Measurements from ENCODE around the gene CHRDL2. TPM values are rescaled to one million over a fixed set of nuclear protein-coding genes. Genes with fewer than 3 reads are reported as not detected.
"Not testable (repeated sequence)": the region's sequence is repeated elsewhere in the genome, so short reads cannot be mapped to it uniquely, and the experiment has no call there.

Gene CHRDL2
- total RNA-seq, 4 donors from 2014 or later = 1.5 to 13.6 (median 1.7) TPM; not detected in 1

DNA sequence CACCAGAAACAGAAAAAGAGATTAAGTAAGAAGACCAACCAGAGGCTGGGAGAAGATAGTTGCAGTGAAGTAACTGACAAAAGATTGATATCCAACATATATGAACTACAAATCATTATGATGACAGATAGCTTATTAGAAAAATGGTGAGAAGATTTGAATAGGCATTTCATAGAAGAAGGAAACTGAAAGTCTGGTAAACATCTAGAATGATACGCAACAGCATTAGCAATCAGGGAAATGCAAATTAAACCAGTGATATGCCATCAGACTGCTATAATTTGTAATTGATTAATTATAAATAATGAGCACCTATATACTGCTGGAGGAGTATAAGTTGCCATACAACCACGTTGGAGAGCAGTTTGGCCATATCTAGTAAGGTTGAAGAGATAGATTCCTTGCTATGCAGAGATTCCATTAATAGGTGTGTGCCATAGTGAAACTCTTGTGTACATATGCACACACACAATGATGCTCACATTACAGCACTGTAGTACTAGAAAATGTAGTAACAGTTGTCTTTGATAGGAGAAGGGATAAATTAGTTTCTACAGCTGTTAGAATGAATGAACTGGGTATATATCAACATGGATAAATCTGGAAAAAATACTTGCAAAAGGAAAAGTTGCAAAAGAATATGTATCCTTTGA is 38.0 kb upstream of the CHRDL2 start:
- TF ChIP-seq POLR2AphosphoS5 (IDR thresholded peaks at IDR 0.05) (no peak), EP300 (IDR thresholded peaks at IDR 0.05) (no peak), POLR2A (IDR thresholded peaks at IDR 0.05) (no peak)
- TF ChIP-seq, protein P1, sequence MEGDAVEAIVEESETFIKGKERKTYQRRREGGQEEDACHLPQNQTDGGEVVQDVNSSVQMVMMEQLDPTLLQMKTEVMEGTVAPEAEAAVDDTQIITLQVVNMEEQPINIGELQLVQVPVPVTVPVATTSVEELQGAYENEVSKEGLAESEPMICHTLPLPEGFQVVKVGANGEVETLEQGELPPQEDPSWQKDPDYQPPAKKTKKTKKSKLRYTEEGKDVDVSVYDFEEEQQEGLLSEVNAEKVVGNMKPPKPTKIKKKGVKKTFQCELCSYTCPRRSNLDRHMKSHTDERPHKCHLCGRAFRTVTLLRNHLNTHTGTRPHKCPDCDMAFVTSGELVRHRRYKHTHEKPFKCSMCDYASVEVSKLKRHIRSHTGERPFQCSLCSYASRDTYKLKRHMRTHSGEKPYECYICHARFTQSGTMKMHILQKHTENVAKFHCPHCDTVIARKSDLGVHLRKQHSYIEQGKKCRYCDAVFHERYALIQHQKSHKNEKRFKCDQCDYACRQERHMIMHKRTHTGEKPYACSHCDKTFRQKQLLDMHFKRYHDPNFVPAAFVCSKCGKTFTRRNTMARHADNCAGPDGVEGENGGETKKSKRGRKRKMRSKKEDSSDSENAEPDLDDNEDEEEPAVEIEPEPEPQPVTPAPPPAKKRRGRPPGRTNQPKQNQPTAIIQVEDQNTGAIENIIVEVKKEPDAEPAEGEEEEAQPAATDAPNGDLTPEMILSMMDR (IDR thresholded peaks at IDR 0.05) = no peak
- Histone ChIP-seq H3K36me3 (no peaks in the 10 kb centered on the region), H3K4me3 (no peak overlapping the region), H3K27ac (no peak overlapping the region), H3K27me3 (no peaks in the 10 kb centered on the region), H3K4me1 (peaks cover 0 to 21% (median 0%) of the 10 kb centered on the region in 3 donors), H3K9me3 (no peaks in the 10 kb centered on the region)
- WGBS, 2 donors (ENCODE audit: low coverage in 1 of 2) = 74 to 85% methylated on average over 2 of the region's 2 CpGs
- no peak for ATAC-seq

- WGBS, 2 donors (ENCODE audit: low coverage in 1 of 2) = 86 to 100% methylated on average over 5 to 9 of the region's 9 CpGs
- H3K9me3 ChIP-seq, H3K27me3 ChIP-seq, H3K36me3 ChIP-seq, H3K27ac ChIP-seq, ATAC-seq, H3K4me3 ChIP-seq: not testable (repeated sequence)
- peaks cover 0 to 14% (median 0%) of the 10 kb centered on the region in 3 donors for H3K4me1 ChIP-seq
Measured at GRCh38 chr11:74768172-74768651, 37.0 kb upstream of the CHRDL2 start.

GRCh38 chr11:74766905-74767304 is 35.7 kb upstream of the CHRDL2 start:
- H3K4me3 ChIP-seq = no peak overlapping the region
- no peaks in the 10 kb centered on the region for H3K27me3 ChIP-seq
- H3K36me3 ChIP-seq = no peaks in the 10 kb centered on the region
- TF ChIP-seq POLR2AphosphoS5 (IDR thresholded peaks at IDR 0.05) = no peak
- TF ChIP-seq, protein P1 (IDR thresholded peaks at IDR 0.05) = no peak
- TF ChIP-seq EP300 (IDR thresholded peaks at IDR 0.05) = no peak
- no peak for TF ChIP-seq POLR2A (IDR thresholded peaks at IDR 0.05)
- 73 to 92% methylated on average over 1 of the region's 1 CpG for WGBS, 2 donors (ENCODE audit: low coverage in 1 of 2)
- no peak overlapping the region for H3K27ac ChIP-seq
- peaks cover 0 to 6% (median 0%) of the 10 kb centered on the region in 3 donors for H3K4me1 ChIP-seq
- no peak for ATAC-seq
- H3K9me3 ChIP-seq = no peaks in the 10 kb centered on the region

GRCh38 chr11:74756571-74756970 is 25.3 kb upstream of the CHRDL2 start:
- Histone ChIP-seq H3K36me3 (no peaks in the 10 kb centered on the region), H3K27me3 (no peaks in the 10 kb centered on the region), H3K4me1 (peaks cover 5 to 40% (median 10%) of the 10 kb centered on the region in 3 donors), H3K9me3 (no peaks in the 10 kb centered on the region), H3K27ac (no peak overlapping the region), H3K4me3 (no peak overlapping the region)
- ATAC-seq = no peak
- WGBS, 2 donors (ENCODE audit: low coverage in 1 of 2) = 83 to 89% methylated on average over 1 of the region's 1 CpG
- TF ChIP-seq, protein P1 (IDR thresholded peaks at IDR 0.05) = no peak
- TF ChIP-seq POLR2A (IDR thresholded peaks at IDR 0.05) (no peak), EP300 (IDR thresholded peaks at IDR 0.05) (no peak), POLR2AphosphoS5 (IDR thresholded peaks at IDR 0.05) (no peak)

DNA sequence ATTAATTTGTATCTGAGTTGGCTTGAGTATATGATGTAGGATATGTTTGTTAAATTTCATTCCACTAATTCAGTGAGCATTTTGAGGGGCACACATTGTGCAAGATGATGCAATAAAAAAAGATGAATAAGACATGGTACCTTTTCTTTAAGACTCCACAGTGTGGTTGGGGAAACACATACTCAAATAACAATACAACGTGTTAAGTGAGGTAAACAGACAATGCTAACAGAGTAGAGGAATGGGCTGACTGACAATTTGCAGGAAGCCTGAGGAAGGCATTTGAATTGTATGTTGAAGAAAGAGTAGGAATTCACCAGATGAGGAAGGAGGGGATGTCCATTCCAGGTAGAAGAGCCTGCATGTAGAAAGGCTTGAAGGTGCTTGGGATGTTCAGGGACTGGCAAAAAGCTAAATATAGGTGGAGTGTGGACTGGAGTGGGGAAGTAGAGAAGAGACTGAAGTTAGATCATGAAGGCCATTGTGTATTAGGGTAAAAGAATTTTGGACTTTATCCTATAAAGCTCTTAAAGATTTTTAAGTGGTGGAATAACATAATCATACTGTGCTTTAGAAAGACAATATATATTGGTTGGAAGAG is 24.3 kb upstream of the CHRDL2 start:
- H3K4me3 ChIP-seq = no peak overlapping the region
- H3K9me3 ChIP-seq = no peaks in the 10 kb centered on the region
- H3K27me3 ChIP-seq = no peaks in the 10 kb centered on the region
- WGBS, 2 donors (ENCODE audit: low coverage in 1 of 2) = 30 to 45% methylated on average over 1 of the region's 1 CpG
- H3K4me1 ChIP-seq = peaks cover 5 to 50% (median 10%) of the 10 kb centered on the region in 3 donors
- no peaks in the 10 kb centered on the region for H3K36me3 ChIP-seq
- TF ChIP-seq EP300 (IDR thresholded peaks at IDR 0.05) (no peak), POLR2A (IDR thresholded peaks at IDR 0.05) (no peak), POLR2AphosphoS5 (IDR thresholded peaks at IDR 0.05) (no peak)
- TF ChIP-seq, protein P1 (IDR thresholded peaks at IDR 0.05) = no peak
- no peak overlapping the region for H3K27ac ChIP-seq
- ATAC-seq = no peak
